HG02870 (cell line): ENCODE results near the gene CBFA2T3.

Source experiments
- ATAC-seq: cut with Tn5 transposase; IDR thresholded peaks from one replicate; pipeline ENCODE4 v1.9.1; 2021; ENCODE audit warnings: mild to moderate bottlenecking, moderate library complexity; ENCODE audit not compliant: unreplicated experiment

Gene CBFA2T3

GRCh38 chr16:88911946-88912310 lies 65.1 kb downstream of the CBFA2T3 start:
- ATAC-seq = no peak

GRCh38 chr16:88911136-88911945 lies 65.7 kb downstream of the CBFA2T3 start:
- ATAC-seq = no peak

GRCh38 chr16:88910284-88911135 lies 66.5 kb downstream of the CBFA2T3 start:
- no peak for ATAC-seq

- ATAC-seq = no peak
Observed at GRCh38 chr16:88909431-88910210, 67.4 kb downstream of the CBFA2T3 start.

GRCh38 chr16:88908307-88908706 lies 68.7 kb downstream of the CBFA2T3 start:
- no peak for ATAC-seq

DNA sequence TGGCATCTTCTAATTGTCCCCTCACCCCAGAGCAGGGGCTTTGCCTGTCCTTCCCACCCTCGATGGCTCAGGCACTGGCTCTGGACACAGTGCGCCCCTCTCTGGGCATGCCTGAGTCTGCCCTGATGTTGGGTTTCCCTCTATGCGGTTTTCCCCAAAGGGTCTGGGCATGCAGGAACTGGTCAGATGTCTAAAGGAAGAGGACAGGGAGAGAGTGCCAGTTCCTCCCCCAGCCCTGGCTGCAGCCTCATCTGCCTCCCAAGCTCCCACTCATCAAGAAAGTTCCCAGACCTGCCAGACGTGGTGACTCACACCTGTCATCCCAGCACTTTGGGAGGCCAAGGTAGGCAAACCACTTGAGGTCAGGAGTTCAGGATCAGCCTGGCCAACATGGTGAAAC lies 69.2 kb downstream of the CBFA2T3 start:
- no peak for ATAC-seq

DNA sequence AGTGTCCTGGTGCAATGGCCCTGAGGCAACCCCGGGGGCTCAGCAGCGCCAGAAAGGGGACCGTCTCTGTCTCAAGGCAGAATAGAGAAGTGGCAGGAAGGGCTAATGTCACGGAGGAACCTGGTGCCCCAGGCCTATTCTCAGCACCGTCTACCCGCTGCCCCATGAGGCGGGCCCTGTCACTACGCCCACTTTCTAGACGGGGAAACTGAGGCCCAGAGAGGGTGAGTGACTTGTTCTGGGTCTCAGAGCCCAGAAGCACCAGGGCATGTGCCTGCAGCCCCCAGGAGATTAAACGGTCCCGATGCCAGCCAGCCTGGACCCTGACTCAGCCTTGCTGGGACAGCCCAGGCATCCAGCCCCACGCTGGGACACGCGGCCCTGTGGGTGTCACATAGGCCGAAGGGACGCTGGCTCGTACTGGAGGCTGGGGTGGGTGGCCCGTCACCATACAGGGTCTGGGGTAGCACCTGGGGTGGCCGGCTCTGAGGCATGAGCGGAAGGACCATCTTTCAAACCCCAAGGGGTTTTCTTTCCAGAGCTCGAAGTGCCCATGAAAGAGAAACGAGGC lies 70.4 kb downstream of the CBFA2T3 start:
- no peak for ATAC-seq

DNA sequence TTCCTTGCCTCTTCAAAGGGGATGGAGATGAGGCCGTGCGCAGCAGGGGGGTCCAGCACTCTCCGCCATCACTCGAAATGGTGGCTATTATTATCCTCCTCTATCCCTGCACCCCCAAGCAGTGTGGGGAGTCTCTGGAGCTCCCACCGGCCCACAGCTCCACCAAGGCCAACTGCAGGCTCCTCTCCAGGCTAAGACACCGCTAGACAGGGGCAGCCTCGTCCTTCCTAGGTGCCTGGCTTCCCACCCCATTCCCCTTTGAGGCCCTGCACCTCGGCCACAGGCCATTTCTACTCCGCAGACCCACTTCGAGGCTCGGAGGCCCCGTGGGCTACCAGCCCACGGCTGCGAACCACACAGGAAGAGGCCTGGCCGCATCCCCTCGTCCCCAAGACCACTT lies 71.0 kb downstream of the CBFA2T3 start:
- no peak for ATAC-seq

- ATAC-seq = no peak
Observed at GRCh38 chr16:88905563-88905962, 71.4 kb downstream of the CBFA2T3 start.

DNA sequence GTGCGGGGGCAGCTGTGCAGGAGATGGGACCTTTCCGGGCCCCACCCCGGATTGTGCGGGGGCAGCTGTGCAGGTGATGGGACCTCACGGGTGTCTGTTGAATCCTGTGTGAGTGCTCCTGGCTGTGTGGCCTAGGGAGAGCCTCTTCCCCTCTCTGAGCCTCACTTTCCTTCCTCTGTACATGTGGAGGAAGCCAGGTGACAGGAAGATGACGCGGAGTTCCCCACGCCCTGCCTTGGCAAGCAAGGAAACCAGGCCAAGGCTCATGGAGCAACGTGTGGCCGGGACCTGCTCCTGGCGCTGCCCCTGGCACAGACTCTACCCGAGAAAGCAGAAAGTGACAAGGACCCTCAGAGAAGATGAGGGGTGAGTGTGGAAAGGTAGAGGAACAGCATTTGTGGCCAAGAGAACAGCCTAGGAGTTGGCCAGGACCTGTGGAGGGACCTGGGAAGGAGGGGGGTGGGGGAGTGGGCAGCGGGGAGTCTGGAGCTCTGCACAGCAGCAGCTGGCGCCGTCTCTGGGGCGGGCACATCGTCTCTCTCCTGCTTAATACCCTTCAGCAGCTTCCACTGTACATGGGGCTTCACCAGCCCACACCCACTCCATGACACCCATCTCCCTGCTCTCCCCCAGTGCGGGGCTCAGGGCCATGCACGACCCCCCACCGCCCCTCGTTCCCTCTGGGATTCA lies 72.2 kb downstream of the CBFA2T3 start:
- ATAC-seq = no peak

DNA sequence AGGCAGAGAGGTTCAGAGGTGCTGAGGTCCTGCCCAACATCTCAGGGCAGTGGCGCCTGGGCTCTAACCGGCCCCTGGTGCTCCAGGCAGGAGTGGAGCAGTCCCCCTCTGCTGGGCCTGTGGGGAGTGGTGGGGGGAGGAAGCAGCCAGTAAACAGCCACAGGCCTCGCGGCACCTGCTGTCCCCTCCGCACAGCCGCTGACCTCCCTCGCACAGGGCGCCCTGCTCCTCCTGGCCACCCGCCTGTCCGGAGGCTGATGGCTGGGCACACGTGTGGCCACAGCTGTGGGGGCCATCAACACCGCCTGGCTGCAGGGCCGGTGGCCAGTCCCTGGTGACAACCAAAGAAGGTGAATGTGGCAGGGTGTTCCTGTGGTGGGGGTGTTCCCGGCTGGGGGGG lies 73.7 kb downstream of the CBFA2T3 start:
- ATAC-seq = no peak

- ATAC-seq = no peak
Observed at GRCh38 chr16:88902744-88903143, 74.3 kb downstream of the CBFA2T3 start.

DNA sequence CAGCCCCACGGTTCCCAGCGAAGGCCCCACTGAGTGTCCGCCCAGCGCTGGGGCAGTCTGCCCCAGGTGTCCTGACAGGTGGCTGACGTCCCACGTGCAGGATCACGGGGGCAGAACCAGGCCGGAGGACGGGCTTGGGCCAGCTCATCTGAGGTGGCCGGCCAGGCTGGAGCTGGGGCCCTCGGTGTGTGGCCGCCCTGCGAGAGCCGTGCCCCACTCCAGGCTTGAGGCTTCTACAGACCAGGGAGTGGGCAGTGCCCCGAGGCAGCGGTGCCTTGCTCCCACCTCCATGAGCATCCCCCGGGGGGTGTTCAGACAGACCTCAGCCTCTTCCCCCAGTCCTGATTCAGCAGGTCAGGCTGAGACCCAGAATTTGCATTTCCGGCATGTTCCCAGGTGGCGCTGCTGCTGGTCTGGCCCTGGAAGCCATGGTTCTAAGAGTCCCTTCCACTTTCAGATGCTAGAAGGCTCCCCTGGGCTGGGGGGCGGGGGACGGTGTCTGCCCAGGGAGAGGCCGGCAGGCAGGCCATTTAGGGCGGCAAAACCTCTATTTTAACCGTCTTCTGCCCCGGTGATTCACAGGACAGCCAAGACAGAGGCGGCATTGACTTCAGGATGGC lies 75.2 kb downstream of the CBFA2T3 start:
- ATAC-seq = no peak

DNA sequence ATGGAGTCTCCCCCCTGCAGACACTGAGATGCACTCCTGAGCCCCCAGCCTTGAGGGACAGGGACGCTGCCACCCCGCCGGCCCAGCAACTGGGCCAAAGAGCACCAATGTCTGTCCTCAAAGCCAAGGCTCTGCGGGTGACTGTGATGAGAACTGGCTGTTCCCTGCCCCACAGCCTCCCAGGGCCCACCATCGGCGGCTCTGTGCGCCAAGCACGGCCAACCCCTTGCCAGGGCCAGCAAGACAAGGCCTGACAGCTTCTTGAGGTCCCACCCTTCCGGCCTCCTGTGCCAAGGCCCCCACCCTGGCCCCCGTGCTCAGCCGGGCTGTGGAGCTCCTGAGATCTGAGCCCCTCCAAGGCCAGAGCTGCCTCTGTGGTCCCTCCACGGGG lies 76.3 kb downstream of the CBFA2T3 start:
- ATAC-seq = no peak

GRCh38 chr16:88899901-88900661 lies 76.9 kb downstream of the CBFA2T3 start:
- no peak for ATAC-seq

DNA sequence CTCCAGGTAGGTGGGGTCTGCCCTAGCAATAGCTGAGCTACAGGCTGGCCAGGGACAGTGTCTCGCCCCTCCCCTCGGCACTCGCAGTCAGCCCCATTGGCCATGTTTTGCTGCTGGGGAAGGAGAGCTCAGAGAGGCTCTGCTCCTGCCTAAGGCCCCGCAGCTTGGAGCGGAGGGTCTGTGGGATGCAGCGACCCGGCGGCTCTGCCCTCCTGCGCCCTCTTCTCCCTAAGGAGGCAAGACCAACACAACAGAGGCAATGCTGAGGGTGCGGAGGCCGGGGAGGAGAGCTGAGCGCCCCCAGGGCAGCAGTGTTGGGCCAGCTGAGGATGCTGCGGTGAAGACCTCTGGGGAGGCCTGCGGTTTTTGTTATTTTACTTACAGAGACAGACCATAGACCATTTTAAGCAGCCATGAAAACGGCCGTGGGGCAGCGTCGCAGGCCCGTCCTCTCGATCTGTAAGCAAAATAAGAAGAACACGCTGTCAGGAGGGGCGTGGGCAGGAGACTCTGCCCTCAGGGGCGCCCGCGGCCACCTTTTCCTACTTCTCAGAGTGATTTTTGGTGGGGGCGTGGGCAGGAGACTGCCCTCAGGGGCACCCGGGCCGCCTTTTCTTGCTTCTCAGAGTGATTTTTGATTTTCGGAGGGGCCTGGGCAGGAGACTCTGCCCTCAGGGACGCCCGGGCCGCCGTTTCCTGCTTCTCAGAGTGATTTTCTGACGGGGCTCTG lies 79.1 kb downstream of the CBFA2T3 start:
- no peak for ATAC-seq

DNA sequence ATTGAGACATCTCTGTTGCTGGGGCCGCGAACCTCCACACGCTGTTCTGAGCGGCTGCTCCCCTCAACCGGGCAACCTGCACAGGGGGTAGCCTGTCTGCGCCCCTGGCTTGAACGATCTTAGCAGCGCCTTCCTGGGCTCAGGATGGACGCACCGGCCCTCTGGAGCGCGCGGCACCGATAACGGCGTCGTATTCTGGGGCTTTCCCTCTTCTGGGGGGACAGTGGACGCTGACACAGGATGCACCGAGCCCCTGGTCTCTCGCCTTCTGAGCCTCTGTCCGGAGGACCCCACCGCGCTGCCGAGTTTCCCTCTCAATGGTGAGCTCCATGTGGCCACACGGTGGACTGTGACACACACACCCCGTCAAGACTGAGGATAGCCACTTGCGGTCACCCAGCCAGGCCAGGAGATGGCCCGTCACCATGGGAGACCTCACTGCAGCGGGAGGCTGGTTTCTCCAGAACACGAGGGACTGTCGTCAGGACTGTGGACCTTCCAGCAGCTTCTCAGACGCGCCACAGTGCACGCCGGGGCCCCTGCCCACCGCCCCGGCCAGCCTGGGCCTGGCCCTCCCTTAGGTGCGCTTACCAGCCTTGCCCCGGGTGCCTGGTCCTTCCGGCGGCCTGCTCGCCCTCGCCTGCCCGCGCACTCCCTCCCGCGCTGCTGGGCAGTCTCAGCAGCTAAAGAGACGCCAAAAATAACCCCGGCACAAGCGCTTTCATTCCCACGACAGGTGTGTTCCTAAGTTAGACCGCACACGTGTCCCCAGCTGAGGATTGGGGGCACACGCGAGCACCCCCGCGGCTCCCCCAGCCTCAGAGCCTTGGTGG lies 80.6 kb downstream of the CBFA2T3 start:
- ATAC-seq = no peak

GRCh38 chr16:88895335-88895734 lies 81.7 kb downstream of the CBFA2T3 start:
- no peak for ATAC-seq
